ENCODE data around the gene SMIM14.

DNA sequence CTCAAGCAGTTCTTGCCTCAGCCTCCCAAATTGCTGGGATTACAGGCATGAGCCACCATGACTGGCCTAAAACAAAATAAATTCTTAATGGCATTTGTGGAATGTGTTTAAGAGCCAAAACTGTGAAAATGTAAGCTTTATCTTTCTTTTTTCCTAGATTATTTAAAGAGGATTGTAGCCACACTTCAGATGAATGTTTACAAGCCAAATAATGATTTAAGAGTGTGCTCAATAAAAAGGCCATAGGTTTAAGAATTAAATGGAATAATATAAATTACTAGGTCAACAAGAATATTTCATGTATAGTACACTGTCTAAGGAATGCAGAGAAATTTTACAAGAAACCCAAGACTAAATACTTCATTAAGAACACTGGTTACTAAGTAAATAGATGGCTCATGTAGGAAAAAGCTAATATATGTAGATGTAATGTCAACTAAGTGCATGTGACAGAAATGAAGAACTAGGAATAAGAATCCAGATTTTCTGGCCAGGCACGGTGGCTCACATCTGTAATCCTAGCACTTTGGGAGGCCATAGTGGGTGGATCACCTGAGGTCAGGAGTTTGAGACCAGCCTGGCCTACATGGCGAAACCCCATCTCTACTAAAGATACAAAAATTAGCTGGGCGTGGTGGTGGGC lies 90.1 kb downstream of the SMIM14 start:
- TF ChIP-seq POLR2A (IDR thresholded peaks at IDR 0.05; ENCODE audit: low read length), result no peak
- no peak for TF ChIP-seq GATA1 (IDR thresholded peaks at IDR 0.05; ENCODE audit: low read depth, low read length)
